ENCODE data around the gene TEFM.

DNA sequence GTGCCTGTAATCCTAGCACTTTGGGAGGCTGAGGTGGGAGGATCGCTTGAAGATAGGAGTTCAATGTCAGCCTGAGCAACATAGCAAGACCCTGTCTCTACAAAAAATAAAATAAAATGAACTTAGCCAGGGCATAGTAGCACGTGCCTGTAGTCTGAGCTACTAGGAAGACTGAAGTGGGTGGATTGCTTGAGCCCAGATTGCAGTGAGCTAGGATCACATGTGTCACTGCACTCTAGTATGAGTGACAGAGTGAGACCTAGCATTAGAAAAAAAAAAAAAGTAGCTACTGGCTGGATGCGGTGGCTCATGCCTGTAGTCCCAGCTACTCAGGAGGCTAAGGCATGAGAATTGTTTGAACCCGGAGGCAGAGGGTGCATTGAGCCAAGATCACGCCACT is 21.7 kb upstream of the TEFM start:
- TF ChIP-seq, protein P1, sequence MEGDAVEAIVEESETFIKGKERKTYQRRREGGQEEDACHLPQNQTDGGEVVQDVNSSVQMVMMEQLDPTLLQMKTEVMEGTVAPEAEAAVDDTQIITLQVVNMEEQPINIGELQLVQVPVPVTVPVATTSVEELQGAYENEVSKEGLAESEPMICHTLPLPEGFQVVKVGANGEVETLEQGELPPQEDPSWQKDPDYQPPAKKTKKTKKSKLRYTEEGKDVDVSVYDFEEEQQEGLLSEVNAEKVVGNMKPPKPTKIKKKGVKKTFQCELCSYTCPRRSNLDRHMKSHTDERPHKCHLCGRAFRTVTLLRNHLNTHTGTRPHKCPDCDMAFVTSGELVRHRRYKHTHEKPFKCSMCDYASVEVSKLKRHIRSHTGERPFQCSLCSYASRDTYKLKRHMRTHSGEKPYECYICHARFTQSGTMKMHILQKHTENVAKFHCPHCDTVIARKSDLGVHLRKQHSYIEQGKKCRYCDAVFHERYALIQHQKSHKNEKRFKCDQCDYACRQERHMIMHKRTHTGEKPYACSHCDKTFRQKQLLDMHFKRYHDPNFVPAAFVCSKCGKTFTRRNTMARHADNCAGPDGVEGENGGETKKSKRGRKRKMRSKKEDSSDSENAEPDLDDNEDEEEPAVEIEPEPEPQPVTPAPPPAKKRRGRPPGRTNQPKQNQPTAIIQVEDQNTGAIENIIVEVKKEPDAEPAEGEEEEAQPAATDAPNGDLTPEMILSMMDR (IDR thresholded peaks at IDR 0.05), result no peak
- no peak for TF ChIP-seq POLR2A (IDR thresholded peaks at IDR 0.05)
